ENCODE measurements around the gene MAP3K21.

MAP3K21 gene

DNA sequence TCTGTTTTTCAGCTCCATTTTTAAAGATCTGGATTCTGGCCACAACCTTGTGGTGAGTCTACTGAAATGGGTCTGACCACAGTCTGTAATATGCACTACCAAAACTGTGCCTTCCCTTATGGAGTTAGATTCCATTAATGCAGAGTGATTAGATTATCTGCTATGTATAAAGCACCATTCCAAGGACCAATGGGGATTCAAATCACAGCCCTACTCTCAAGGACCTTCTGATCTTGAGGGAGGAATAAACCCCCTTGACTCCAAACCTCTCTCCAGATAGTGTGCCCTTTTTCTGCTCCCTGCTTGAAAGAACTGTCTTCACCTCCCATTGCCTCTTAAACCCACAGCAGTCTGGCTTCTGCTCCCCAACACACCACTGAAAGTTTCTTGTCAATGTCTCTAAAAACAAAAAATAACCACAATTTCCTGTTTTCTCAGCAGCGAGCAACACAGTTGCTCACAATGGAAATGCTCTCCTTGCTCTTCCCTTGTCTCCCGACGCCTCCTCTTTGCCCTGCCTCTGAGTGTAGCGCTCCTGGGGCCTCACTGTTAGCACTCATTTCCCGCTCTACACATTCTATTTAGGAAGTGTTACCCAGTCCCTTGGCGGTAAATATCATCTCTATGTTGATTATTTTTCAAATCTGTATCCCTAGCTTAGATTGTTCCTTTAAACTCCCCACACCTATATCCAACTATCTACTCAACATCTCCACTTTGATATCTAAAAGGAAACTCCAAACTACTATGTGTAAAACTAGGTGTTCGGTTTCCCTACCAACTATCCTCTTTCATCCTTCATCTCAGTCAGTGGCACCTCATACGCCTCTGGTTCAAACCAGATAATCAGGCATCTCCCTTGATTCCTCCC lies 45.6 kb upstream of the MAP3K21 start:
- Histone ChIP-seq H2AFZ (ENCODE audit: low read depth, low read length) (peak overlapping the region; percentile 41; the same call in 1 of the 2 replicates), H3K27me3 (ENCODE audit: insufficient read depth, low read length, poor library complexity) (no peaks in the 10 kb centered on the region), H3K27ac (ENCODE audit: low read length) (peak overlapping the region; percentile 64), H4K20me1 (ENCODE audit: insufficient read depth, low read length) (no peaks in the 10 kb centered on the region), H3K4me2 (ENCODE audit: insufficient read depth, low read length) (peak overlapping the region; percentile 53), H3K9ac (ENCODE audit: low read depth, low read length) (peak overlapping the region; percentile 17), H3K36me3 (ENCODE audit: insufficient read depth, low read length) (no peaks in the 10 kb centered on the region), H3K79me2 (ENCODE audit: insufficient read depth, low read length) (peaks cover 11% of the 10 kb centered on the region), H3K4me1 (ENCODE audit: insufficient read depth, low read length) (peaks cover 34% of the 10 kb centered on the region), H3K4me3 (ENCODE audit: low read depth in 1 of 2, low read length in 2 of 2) (peak overlapping the region in 1 of 2 experiments; percentile 19; a peak in 1 of 4 replicates), H3K9me3 (ENCODE audit: insufficient read depth, low read length, severe bottlenecking) (no peaks in the 10 kb centered on the region)
- ATAC-seq (ENCODE audit: insufficient read depth, low read depth) (peak; percentile 90), DNase-seq (peak; percentile 74)
- no peak for TF ChIP-seq EZH2 (IDR thresholded peaks at IDR 0.05; ENCODE audit: borderline replicate concordance, low read depth, low read length, severe bottlenecking)
- TF ChIP-seq, protein P1, sequence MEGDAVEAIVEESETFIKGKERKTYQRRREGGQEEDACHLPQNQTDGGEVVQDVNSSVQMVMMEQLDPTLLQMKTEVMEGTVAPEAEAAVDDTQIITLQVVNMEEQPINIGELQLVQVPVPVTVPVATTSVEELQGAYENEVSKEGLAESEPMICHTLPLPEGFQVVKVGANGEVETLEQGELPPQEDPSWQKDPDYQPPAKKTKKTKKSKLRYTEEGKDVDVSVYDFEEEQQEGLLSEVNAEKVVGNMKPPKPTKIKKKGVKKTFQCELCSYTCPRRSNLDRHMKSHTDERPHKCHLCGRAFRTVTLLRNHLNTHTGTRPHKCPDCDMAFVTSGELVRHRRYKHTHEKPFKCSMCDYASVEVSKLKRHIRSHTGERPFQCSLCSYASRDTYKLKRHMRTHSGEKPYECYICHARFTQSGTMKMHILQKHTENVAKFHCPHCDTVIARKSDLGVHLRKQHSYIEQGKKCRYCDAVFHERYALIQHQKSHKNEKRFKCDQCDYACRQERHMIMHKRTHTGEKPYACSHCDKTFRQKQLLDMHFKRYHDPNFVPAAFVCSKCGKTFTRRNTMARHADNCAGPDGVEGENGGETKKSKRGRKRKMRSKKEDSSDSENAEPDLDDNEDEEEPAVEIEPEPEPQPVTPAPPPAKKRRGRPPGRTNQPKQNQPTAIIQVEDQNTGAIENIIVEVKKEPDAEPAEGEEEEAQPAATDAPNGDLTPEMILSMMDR (IDR thresholded peaks at IDR 0.05; ENCODE audit: borderline replicate concordance, extremely low read depth, low read length, poor library complexity, severe bottlenecking), result no peak

DNA sequence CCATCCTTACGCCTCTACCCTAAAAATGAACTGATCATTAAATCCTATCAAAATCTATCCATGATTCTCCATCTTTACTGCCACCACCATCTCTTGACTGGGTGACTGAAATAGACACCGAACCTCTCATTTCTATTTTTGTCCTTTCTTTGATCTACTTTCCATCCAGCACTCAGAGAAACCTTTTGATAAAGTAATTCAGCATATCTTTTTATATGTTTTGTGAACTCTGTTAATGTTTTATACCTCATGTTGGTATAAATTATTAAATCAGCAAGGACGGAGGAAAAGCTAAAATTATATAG lies 45.0 kb upstream of the MAP3K21 start:
- Histone ChIP-seq H3K27ac (ENCODE audit: low read length) (peak overlapping the region; percentile 64), H3K36me3 (ENCODE audit: insufficient read depth, low read length) (no peaks in the 10 kb centered on the region), H3K4me3 (ENCODE audit: low read depth in 1 of 2, low read length in 2 of 2) (peak overlapping the region in 1 of 2 experiments; percentile 0; a peak in 1 of 4 replicates), H3K9ac (ENCODE audit: low read depth, low read length) (peak overlapping the region; percentile 17; the same call in 1 of the 2 replicates), H4K20me1 (ENCODE audit: insufficient read depth, low read length) (no peaks in the 10 kb centered on the region), H3K9me3 (ENCODE audit: insufficient read depth, low read length, severe bottlenecking) (no peaks in the 10 kb centered on the region), H3K27me3 (ENCODE audit: insufficient read depth, low read length, poor library complexity) (no peaks in the 10 kb centered on the region), H2AFZ (ENCODE audit: low read depth, low read length) (peak overlapping the region; percentile 41; the same call in 1 of the 2 replicates), H3K79me2 (ENCODE audit: insufficient read depth, low read length) (peaks cover 11% of the 10 kb centered on the region), H3K4me2 (ENCODE audit: insufficient read depth, low read length) (peak overlapping the region; percentile 53), H3K4me1 (ENCODE audit: insufficient read depth, low read length) (peaks cover 34% of the 10 kb centered on the region)
- TF ChIP-seq EZH2 (IDR thresholded peaks at IDR 0.05; ENCODE audit: borderline replicate concordance, low read depth, low read length, severe bottlenecking), result no peak
- DNase-seq, result no peak
- no peak for ATAC-seq (ENCODE audit: insufficient read depth, low read depth)

DNA sequence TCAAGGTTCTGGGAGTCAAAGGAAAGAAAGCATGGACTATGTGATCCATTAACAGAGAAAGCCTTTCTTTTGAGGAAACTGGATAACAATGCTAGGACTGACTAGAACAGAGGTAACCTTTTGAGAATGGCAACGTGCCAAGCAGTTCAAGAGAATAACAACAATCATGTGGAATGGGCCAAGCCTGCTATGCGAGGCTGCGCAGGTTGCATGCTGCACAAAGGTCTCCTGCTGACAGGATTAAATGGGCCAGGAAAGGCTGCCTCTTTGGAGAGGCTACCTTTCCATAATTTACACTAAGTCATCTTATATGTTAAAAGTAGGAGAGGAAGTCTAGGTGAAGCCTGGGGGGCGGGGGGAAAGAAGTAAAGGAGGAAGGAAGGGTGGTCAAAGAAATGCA lies 37.8 kb upstream of the MAP3K21 start:
- no peaks in the 10 kb centered on the region for H3K9me3 ChIP-seq (ENCODE audit: insufficient read depth, low read length, severe bottlenecking)
- no peaks in the 10 kb centered on the region for H3K27me3 ChIP-seq (ENCODE audit: insufficient read depth, low read length, poor library complexity)
- no peak overlapping the region for H3K4me3 ChIP-seq (ENCODE audit: low read depth in 1 of 2, low read length in 2 of 2)
- H3K79me2 ChIP-seq (ENCODE audit: insufficient read depth, low read length), result peaks cover 3% of the 10 kb centered on the region
- H3K27ac ChIP-seq (ENCODE audit: low read length), result no peak overlapping the region
- no peaks in the 10 kb centered on the region for H4K20me1 ChIP-seq (ENCODE audit: insufficient read depth, low read length)
- DNase-seq (no peak), ATAC-seq (ENCODE audit: insufficient read depth, low read depth) (no peak)
- H3K4me2 ChIP-seq (ENCODE audit: insufficient read depth, low read length), result no peak overlapping the region
- H3K4me1 ChIP-seq (ENCODE audit: insufficient read depth, low read length), result peaks cover 14% of the 10 kb centered on the region
- no peak overlapping the region for H3K9ac ChIP-seq (ENCODE audit: low read depth, low read length)
- no peak overlapping the region for H2AFZ ChIP-seq (ENCODE audit: low read depth, low read length)
- no peaks in the 10 kb centered on the region for H3K36me3 ChIP-seq (ENCODE audit: insufficient read depth, low read length)
- TF ChIP-seq, protein P1 (IDR thresholded peaks at IDR 0.05; ENCODE audit: borderline replicate concordance, extremely low read depth, low read length, poor library complexity, severe bottlenecking), result no peak
- no peak for TF ChIP-seq EZH2 (IDR thresholded peaks at IDR 0.05; ENCODE audit: borderline replicate concordance, low read depth, low read length, severe bottlenecking)

DNA sequence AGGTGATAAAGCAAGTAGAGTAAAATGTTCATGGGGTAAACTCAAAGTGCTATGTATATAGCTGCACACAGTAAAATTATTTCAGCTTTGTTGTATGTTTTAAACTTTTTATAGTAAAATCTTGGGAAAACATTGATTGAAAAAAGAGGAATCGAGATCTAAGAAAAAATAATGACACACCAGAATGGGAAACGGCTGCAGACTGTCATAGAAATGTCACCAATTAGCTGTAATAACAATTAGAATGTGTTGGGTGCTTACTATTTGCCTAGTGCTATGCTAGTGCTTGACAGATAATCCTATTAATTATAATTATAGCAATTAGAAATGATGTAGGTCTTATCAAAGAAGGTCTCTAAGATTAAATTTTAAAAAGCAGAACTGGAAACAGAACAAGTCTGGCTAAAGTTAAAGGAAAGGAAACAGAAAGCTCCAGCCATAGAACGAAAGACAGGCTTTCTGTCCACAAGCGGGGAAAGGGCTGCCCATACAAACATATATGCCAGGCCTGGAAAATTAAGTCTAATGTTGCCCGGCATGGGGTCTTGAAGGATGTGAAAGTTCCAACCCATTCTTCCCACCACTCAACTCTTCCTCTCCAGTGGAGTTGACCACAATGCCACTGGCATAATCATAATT lies 37.0 kb upstream of the MAP3K21 start:
- Histone ChIP-seq H4K20me1 (ENCODE audit: insufficient read depth, low read length) (no peaks in the 10 kb centered on the region), H3K4me3 (ENCODE audit: low read depth in 1 of 2, low read length in 2 of 2) (no peak overlapping the region), H3K27ac (ENCODE audit: low read length) (no peak overlapping the region), H3K27me3 (ENCODE audit: insufficient read depth, low read length, poor library complexity) (no peaks in the 10 kb centered on the region), H3K9me3 (ENCODE audit: insufficient read depth, low read length, severe bottlenecking) (no peaks in the 10 kb centered on the region), H3K9ac (ENCODE audit: low read depth, low read length) (no peak overlapping the region), H3K79me2 (ENCODE audit: insufficient read depth, low read length) (peaks cover 3% of the 10 kb centered on the region), H2AFZ (ENCODE audit: low read depth, low read length) (no peak overlapping the region), H3K4me1 (ENCODE audit: insufficient read depth, low read length) (peaks cover 21% of the 10 kb centered on the region), H3K4me2 (ENCODE audit: insufficient read depth, low read length) (no peak overlapping the region), H3K36me3 (ENCODE audit: insufficient read depth, low read length) (no peaks in the 10 kb centered on the region)
- DNase-seq (no peak), ATAC-seq (ENCODE audit: insufficient read depth, low read depth) (no peak)
- no peak for TF ChIP-seq EZH2 (IDR thresholded peaks at IDR 0.05; ENCODE audit: borderline replicate concordance, low read depth, low read length, severe bottlenecking)
